Right lobe of liver (tissue), 6 donors: Measurements from ENCODE around the gene RBM15B. TPM values are rescaled to one million over a fixed set of nuclear protein-coding genes. Genes with fewer than 3 reads are reported as not detected.

Experiments
- ATAC-seq, 4 donors: fragments of 200-7000 bp; cut with Tn5 transposase; one replicate each; pipeline ENCODE4 v1.9.1; 2020; ENCODE audit warnings: mild to moderate bottlenecking in 4 of 4, moderate library complexity in 4 of 4
- DNase-seq, 3 donors: peaks; one replicate each; pipeline ENCODE4 v3.0.0-alpha.2; 2020
- H3K27ac ChIP-seq, 3 donors: fragments of 200-600 bp; one replicate each; pipeline ENCODE4 v1.8.0; 2022
- H3K27me3 ChIP-seq, 2 donors: fragments of 200-600 bp; one replicate each; pipeline ENCODE4 v1.8.0; 2022
- H3K36me3 ChIP-seq, 4 donors: fragments of 200-600 bp; sonication (generic) in 1 of 4; one replicate each; pipeline versions ENCODE4 v1.5.1 to v1.8.0; 2017 to 2022; ENCODE audit warnings: control low read depth in 1 of 4
- H3K4me1 ChIP-seq, 4 donors: fragments of 200-600 bp; sonication (generic) in 1 of 4; one replicate each; pipeline versions ENCODE4 v1.5.1 to v1.8.0; 2017 to 2022; ENCODE audit warnings: control low read depth in 1 of 4
- H3K4me3 ChIP-seq, 3 donors: fragments of 200-600 bp; one replicate each; pipeline ENCODE4 v1.8.0; 2022
- H3K9me3 ChIP-seq, 4 donors: fragments of 200-600 bp; sonication (generic) in 1 of 4; one replicate each; pipeline versions ENCODE4 v1.5.1 to v1.8.0; 2017 to 2022; ENCODE audit warnings: control low read depth in 1 of 4
- CTCF ChIP-seq, 4 donors: fragments of 200-600 bp in 3 of 4; fragments of 450-650 bp in 1 of 4; IDR thresholded peaks; one replicate each; pipeline versions ENCODE4 v1.5.1 to v1.8.0; 2016 to 2022; ENCODE audit warnings: antibody characterized with exemption in 4 of 4, mild to moderate bottlenecking in 2 of 4
- POLR2A ChIP-seq: fragments of 450-650 bp; IDR thresholded peaks from one replicate; pipeline ENCODE4 v1.6.1; 2017; ENCODE audit warnings: antibody characterized with exemption, mild to moderate bottlenecking
- WGBS: methylation state at CpG from one replicate; pipeline ENCODE4 v1.1.6; 2018; ENCODE audit warnings: low coverage, low lambda C conversion rate; ENCODE audit not compliant: insufficient coverage; ENCODE audit errors: missing lambda C conversion rate; 5-methylcytosine and 5-hydroxymethylcytosine counted together
- intact Hi-C, 2 donors: fragments of 100-400 bp; cut with DNase I; formaldehyde crosslinking; loops; one replicate each; pipeline versions ENCODE4 v1.11.2 to v1.14.1; 2022
- total RNA-seq, 6 experiments: library from RNA; depleted of rRNA in 2 of 6; stranded (reverse); fragments of >200 nt in 2 of 6; fragmentation: NEBNext Ultra II Directional in 3 of 6; extraction: Animal tissue kit (Norgen Biotek cat#: 25700) in 3 of 6; gene quantifications; one replicate each; pipeline versions ENCODE4 v1.1.0 to v1.2.4, GENCODE V29; 2016 to 2023
- donor health status: DM: no; HTN: yes; CAD: no.
- donor health status: DM: no; HTN: no; CAD: no.
- donor health status: DM: no; HTN: no; CAD: no.
- donor health status: DM: no; HTN: yes; CAD: no.
- donor health status: DM: no; HTN: yes; CAD: no.

Gene RBM15B
- total RNA-seq, 6 experiments from 2014 or later: 7.1 to 14.1 (median 9.4) TPM

- H3K9me3 ChIP-seq: no peaks in the 10 kb centered on the region
- peaks cover 0 to 40% (median 8%) of the 10 kb centered on the region in 4 donors for H3K36me3 ChIP-seq
- intact Hi-C loops: no loop called here
- no peaks in the 10 kb centered on the region for H3K4me1 ChIP-seq
- no peak overlapping the region for H3K27ac ChIP-seq
- ATAC-seq (no peak), DNase-seq (no peak)
- WGBS: 92% methylated on average over 3 of the region's 3 CpGs
- H3K27me3 ChIP-seq: no peaks in the 10 kb centered on the region
- H3K4me3 ChIP-seq: no peak overlapping the region
- TF ChIP-seq CTCF (IDR thresholded peaks at IDR 0.05): no peak
- TF ChIP-seq POLR2A: no peak
Observed at GRCh38 chr3:51422211-51422610, 31.1 kb downstream of the RBM15B start.

GRCh38 chr3:51426921-51427320, 35.8 kb downstream of the RBM15B start:
- Histone ChIP-seq H3K27me3 (no peaks in the 10 kb centered on the region), H3K36me3 (peaks cover 0 to 40% (median 14%) of the 10 kb centered on the region in 4 donors), H3K4me3 (no peak overlapping the region), H3K4me1 (no peaks in the 10 kb centered on the region), H3K27ac (no peak overlapping the region), H3K9me3 (no peaks in the 10 kb centered on the region)
- DNase-seq: no peak
- WGBS: 87% methylated on average over 4 of the region's 4 CpGs
- intact Hi-C loops: no loop called here
- TF ChIP-seq CTCF (IDR thresholded peaks at IDR 0.05): no peak
- no peak for TF ChIP-seq POLR2A
- no peak for ATAC-seq

GRCh38 chr3:51429138-51429537, 38.1 kb downstream of the RBM15B start:
- Histone ChIP-seq H3K9me3 (no peaks in the 10 kb centered on the region), H3K4me1 (peaks cover 0 to under 1% (median 0%) of the 10 kb centered on the region in 4 donors), H3K36me3 (peaks cover 0 to 45% (median 14%) of the 10 kb centered on the region in 4 donors), H3K27ac (no peak overlapping the region), H3K4me3 (no peak overlapping the region), H3K27me3 (no peaks in the 10 kb centered on the region)
- peak in 1 of 4 donors; percentile 28 for ATAC-seq
- DNase-seq: no peak
- TF ChIP-seq POLR2A (no peak), CTCF (IDR thresholded peaks at IDR 0.05) (no peak)
- 59% methylated on average over 3 of the region's 3 CpGs for WGBS
- intact Hi-C loops: no loop called here

- TF ChIP-seq POLR2A: no peak
- no peak for TF ChIP-seq CTCF (IDR thresholded peaks at IDR 0.05)
- DNase-seq (no peak), ATAC-seq (peak in 3 of 4 donors; percentile 40 to 75 (median 74))
- intact Hi-C loops: no loop called here
- Histone ChIP-seq H3K4me3 (no peak overlapping the region), H3K27me3 (no peaks in the 10 kb centered on the region), H3K4me1 (peaks cover 0 to 7% (median 0%) of the 10 kb centered on the region in 4 donors), H3K27ac (no peak overlapping the region), H3K9me3 (no peaks in the 10 kb centered on the region), H3K36me3 (peaks cover 0 to 42% (median 5%) of the 10 kb centered on the region in 4 donors)
- WGBS: 66% methylated on average over 5 of the region's 5 CpGs
Observed at GRCh38 chr3:51434110-51434509, 43.0 kb downstream of the RBM15B start.

GRCh38 chr3:51434746-51435327, 43.8 kb downstream of the RBM15B start:
- Histone ChIP-seq H3K4me1 (peaks cover 0 to 7% (median 0%) of the 10 kb centered on the region in 4 donors), H3K27me3 (no peaks in the 10 kb centered on the region), H3K4me3 (no peak overlapping the region), H3K36me3 (peaks cover 0 to 44% (median 3%) of the 10 kb centered on the region in 4 donors), H3K9me3 (no peaks in the 10 kb centered on the region), H3K27ac (no peak overlapping the region)
- intact Hi-C loops: no loop called here
- DNase-seq (peak in 1 of 3 donors; percentile 56), ATAC-seq (peak; percentile 93 to 98 (median 94))
- TF ChIP-seq POLR2A (no peak), CTCF (IDR thresholded peaks at IDR 0.05) (peak; percentile 36 to 79 (median 72))
